Measurements from ENCODE around the gene LHX6.
A peak's percentile ranks its signal among the peaks of the same experiment; 100 is the strongest.

LHX6 gene

DNA sequence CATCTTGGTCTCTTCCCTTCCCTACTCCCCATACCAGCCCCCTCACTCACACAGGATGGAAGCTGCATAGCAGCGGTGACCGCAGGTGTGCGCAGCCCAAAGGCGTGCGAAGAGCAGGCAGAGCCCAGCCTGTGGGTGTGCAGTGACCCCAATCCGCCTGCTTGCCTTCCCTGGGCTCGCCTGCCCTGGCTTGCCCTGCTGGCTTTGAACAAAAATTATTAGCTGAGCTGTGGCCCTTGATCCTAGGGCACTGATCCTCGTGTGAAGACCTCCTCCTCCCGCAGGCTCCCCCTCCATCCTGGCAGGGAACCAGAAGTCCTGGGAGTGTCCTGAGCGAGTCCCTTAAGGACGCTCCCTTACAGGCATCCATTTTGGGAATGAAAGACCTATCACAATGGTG is 37.2 kb downstream of the LHX6 start:
- DNase-seq (ENCODE audit: low read depth, low spot score) = no peak

- no peak for DNase-seq (ENCODE audit: low read depth, low spot score)
These were observed 38.0 kb downstream of the LHX6 start for GRCh38 chr9:122190597-122191381.

DNA sequence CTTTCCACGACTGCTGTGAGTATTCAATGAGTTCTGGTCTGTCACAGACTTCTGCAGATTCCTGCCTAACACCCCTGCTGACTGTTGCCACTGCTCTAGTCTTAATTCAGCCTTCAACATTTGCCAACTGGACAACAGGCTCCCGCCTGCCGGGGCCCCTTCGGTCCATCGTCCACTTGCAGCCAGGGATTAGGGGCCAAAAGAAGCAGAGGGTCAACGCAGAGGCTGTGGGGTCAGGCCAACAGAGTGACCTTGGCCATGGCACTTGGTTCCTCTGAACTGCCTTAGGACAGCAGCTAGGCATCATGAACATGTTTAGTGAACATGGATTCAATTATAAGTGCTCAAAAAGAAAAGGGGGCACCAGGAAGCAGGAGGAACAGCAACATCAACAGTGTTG is 40.4 kb downstream of the LHX6 start:
- DNase-seq (ENCODE audit: low read depth, low spot score) = no peak

- DNase-seq (ENCODE audit: low read depth, low spot score) = no peak
These were observed 41.8 kb downstream of the LHX6 start for GRCh38 chr9:122186777-122187470.

GRCh38 chr9:122186301-122186700 is 42.5 kb downstream of the LHX6 start:
- no peak for DNase-seq (ENCODE audit: low read depth, low spot score)

DNA sequence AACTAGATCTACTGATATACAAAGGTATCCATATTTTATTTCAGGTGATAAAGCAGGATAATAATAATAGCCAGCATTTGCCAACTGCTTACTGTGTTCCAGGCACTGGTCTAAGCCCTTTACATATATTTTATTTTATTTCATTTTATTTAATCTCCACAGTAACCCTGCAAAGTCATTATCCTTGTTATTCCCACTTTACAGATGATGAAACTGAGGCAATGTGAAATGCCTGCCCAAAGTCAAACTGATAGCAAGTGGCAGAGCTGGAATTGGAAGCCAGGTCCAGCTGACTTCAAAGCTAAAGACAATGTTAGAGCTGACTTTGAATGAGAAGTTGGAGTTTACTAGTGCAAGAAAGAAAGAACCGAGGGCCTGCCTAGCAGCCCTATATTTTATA is 44.2 kb downstream of the LHX6 start:
- no peak for DNase-seq (ENCODE audit: low read depth, low spot score)

- DNase-seq (ENCODE audit: low read depth, low spot score) = no peak
These were observed 45.3 kb downstream of the LHX6 start for GRCh38 chr9:122183501-122183900.

- no peak for DNase-seq (ENCODE audit: low read depth, low spot score)
These were observed 48.1 kb downstream of the LHX6 start for GRCh38 chr9:122180633-122181032.

GRCh38 chr9:122179690-122180074 is 49.1 kb downstream of the LHX6 start:
- no peak for DNase-seq (ENCODE audit: low read depth, low spot score)

DNA sequence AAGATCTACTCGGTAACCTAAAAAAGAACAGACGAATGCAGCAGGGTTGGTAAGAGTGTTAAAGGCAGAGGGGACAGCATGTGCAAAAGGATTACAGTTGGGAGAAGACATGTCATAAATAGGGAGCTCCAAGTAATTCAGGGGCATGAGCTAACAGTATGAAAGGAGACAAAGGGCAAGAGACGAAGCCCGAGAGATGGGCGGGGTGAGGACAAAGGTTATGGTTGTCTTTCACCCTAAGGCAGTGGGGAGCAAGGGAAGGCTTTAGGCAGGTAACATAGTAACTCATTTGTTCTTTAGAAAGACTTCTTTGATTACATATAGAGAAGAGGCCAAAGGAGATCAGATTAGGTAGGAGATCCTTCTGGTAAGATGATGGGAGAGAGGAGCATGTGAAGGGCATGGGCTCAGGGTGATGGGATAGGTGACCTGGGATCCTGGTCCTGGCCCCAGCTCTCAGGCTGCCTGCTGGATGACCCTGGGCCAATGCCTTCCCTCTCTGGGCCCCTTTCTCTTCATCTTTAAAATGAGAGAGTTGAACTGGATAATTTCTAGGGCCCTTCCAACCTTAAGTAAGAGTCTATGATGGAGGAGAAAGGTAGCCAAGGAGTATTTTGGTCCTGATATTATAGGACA is 49.6 kb downstream of the LHX6 start:
- no peak for DNase-seq (ENCODE audit: low read depth, low spot score)

DNA sequence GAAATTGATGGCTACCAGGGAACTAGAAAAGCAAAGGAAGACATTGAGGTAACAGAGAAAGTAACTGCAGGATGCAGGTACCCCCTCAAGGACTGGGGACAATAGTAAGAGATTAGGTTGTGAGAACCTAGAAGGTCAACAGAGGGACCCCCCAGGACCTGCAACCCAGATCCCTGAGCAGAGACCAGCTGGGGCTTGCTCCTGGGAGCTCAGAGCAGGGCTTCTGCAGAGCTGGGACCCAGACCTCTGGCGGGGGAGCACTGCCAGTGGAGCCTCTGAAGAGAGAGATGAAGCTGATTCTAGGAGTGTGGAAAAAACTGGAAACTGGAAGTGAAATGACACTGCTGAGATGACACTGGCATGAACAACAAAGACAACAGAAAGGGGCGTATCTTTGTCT is 51.8 kb downstream of the LHX6 start:
- no peak for DNase-seq (ENCODE audit: low read depth, low spot score)

DNA sequence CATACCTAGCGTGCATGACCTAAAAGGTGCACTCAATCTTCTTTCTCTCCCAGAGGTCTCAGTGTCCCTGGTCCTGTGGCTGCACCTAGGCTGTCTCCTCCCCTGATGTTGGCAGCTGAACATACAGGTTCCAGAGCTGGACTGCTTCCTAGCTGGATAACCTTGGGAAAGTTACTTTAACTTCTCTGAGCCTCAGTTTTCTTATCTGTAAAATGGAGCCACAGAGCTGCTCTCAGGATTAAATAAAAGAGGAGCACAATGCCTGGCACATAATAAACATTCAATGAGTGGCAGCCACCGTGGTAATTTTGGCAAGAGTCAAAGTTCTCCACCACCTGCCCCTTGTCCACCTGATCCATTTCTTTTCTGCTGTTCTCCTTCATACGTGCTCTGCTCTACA is 55.1 kb downstream of the LHX6 start:
- DNase-seq (ENCODE audit: low read depth, low spot score) = no peak

DNA sequence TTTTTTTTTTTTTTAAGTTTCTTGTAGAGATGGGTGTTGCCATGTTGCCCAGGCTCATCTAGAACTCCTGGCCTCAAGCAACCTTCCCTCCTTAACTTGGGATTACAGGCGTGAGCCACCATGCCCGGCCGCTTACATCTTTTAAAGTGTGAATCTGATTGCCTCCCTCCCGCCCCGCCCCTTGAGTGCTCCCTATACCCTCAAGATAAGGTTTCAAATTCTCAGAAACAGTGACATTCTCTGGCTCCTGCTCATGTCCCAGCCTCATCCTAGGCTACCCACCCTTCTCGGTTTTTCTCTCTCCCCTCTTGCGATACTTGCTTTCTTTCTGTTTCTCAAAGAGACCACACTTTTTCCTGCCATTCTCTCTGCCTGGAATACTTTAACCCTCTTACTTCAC is 56.6 kb downstream of the LHX6 start:
- DNase-seq (ENCODE audit: low read depth, low spot score) = no peak

GRCh38 chr9:122168356-122168755 is 60.4 kb downstream of the LHX6 start:
- DNase-seq (ENCODE audit: low read depth, low spot score) = no peak

DNA sequence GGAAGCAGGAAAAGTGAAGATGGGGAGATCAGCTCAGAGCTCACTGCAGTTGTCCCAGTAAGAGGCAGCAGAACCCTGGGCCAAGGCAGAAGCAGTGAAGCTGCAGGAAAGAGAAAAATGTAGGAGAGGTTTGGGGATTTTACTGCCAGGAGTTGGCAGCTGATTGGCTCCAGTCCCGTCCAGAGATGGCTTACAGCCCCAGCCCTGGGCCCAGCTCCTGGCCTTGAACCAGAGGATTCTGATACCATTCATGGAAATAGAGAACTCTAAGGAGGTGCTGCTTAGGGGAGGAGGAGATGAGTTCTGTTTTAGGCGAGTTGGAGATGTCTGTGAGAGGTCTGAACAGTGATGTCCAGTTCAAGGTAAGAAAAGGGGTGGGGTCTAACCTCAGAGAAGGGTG is 64.5 kb downstream of the LHX6 start:
- no peak for DNase-seq (ENCODE audit: low read depth, low spot score)

- DNase-seq (ENCODE audit: low read depth, low spot score) = no peak
These were observed 66.3 kb downstream of the LHX6 start for GRCh38 chr9:122162415-122162814.

DNA sequence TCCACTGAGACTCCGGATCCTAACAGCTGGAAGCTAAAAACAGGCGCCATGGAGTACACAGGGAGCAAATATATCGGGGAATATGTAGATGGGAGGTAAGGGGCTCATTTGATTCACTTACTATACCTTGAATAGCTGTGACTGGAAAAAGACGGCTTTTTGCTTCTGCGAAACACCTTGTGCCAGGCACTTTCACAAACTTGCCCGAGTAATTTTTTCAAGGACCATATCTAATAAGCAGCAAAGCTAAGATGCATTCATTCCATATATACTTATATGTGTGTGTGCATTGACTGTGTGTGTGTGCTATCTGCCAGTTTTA is 68.9 kb downstream of the LHX6 start:
- no peak for DNase-seq (ENCODE audit: low read depth, low spot score)

DNA sequence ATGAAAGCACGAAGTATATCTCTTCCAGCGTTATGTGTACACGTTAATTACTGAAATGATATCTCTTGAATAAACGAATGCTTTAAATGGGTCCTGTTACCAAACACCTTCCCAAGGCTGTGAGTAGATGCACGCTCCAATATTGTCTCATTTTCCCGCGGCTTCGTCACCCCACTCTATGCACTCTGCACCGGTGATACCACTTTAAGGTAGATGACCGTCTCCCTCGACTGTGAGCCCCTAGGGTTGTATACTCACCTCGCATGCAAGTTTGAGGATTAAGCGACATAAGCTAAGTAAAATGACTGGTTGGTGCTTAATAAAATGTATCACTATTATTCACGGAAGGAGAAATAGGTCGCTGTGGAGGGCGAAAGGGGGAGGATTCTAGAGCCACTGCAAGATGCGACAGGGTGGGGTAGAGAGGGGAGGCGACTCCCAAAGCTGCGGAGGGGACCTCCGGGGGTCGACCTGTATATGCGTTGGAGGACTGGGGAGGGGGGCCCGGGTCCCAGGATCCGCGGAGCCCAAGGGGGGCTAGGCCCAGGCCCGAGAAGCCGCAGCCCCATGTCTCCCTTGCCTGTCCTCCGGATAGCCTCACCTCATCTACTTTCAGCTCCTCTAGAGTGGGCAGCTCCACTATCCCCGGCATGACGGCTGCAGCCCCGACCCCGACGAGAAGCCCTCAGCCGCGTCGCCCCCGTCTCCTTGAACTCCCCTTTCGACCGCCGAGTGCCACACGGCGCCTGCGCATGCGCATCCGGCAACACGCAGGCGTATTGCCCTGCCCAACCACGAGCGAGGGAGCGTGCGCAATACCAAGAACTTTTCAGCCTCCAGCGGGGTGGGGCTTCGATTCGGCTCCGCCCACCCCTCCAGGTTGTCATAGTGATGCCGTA is 69.5 kb downstream of the LHX6 start, which contains the start of the genes MORN5 and NDUFA8:
TSS of gene MORN5 (plus strand) at position 883 of the 899 bp plus-strand sequence. CDS start 65 bp downstream, outside the sequence.
TSS of gene NDUFA8 (minus strand) at position 754 of the 899 bp plus-strand sequence. CDS start at position 652, 102 bp downstream.
- peak; percentile 91 for DNase-seq (ENCODE audit: low read depth, low spot score)

- peak; percentile 8 for DNase-seq (ENCODE audit: low read depth, low spot score)
These were observed 70.6 kb downstream of the LHX6 start for GRCh38 chr9:122158202-122158601.

DNA sequence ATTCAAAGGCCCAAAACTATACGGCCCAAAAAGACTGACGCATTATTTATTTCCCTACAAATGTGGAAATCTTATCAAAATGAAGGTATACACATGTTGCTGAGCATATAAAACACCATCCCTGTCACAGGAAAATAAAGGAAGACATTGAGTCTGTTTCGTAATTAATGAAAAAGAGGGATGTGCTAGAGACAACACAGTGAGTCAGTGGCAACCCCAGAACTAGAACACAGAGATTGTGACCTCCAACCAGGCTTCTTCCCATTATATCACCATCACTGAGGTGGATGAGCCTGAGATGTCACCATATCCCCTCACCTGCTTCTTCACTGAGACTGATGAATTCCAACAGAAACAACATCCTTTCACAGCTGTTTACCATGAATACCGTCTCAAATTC is 73.0 kb downstream of the LHX6 start:
- DNase-seq (ENCODE audit: low read depth, low spot score) = no peak
